Left ventricle myocardium superior (tissue), 1 donor: ENCODE results near the gene VN1R4. TPM values are rescaled to one million over a fixed set of nuclear protein-coding genes. Genes with fewer than 3 reads are reported as not detected.
A peak's percentile ranks its signal among the peaks of the same experiment; 100 is the strongest.
"Not testable (repeated sequence)": the region's sequence is repeated elsewhere in the genome, so short reads cannot be mapped to it uniquely, and the experiment has no call there.

ENCODE experiments used
- ATAC-seq: fragments of 200-7000 bp; cut with Tn5 transposase; one replicate; pipeline ENCODE4 v1.9.1; 2020; ENCODE audit warnings: mild to moderate bottlenecking, moderate library complexity
- DNase-seq: peaks from one replicate; pipeline ENCODE4 v3.0.0-alpha.2; 2020
- intact Hi-C: fragments of 100-400 bp; cut with micrococcal nuclease; formaldehyde crosslinking; loops from one replicate; pipeline ENCODE4 v1.11.0; 2022
- long read RNA-seq: library from polyadenylated mRNA; unstranded; transcript quantifications from one replicate; pipeline ENCODE4 v2.0.0, GENCODE V29; 2021
- total RNA-seq: library from RNA; stranded (reverse); fragmentation: NEBNext Ultra II Directional; extraction: Animal tissue kit (Norgen Biotek cat#: 25700); gene quantifications from one replicate; pipeline ENCODE4 v1.2.1, GENCODE V29; 2021
- donor health status: DM: no; HTN: yes; CAD: no; lungs with severe emphysema.

Gene VN1R4, protein sequence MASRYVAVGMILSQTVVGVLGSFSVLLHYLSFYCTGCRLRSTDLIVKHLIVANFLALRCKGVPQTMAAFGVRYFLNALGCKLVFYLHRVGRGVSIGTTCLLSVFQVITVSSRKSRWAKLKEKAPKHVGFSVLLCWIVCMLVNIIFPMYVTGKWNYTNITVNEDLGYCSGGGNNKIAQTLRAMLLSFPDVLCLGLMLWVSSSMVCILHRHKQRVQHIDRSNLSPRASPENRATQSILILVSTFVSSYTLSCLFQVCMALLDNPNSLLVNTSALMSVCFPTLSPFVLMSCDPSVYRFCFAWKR
- not detected for total RNA-seq
- long read RNA-seq, result 0 reads

DNA sequence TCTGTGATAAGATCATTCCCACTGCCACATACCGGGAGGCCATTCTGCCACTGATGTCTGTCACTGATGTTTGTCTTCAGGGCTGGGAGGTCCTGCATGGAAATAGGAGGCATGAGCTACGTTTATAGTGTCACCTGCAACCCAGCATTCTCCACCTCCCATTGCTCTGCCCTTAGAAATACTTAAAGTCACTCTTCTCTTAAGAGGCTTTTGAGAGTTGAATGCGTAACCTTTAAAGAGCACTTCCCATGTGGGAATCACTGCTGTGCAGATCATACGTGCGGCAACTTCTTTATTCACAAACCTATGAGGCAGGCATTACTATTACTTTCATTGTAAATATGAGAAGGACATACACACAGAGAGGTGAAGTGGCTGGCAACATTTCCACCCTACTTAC lies at the start of gene VN1R4:
Gene VN1R4, minus strand, starts transcription at position 101 of the 400 bp plus-strand sequence. Its CDS starts 58 bp downstream, at position 43.
- intact Hi-C loops, ATAC-seq, DNase-seq: not testable (repeated sequence)

DNA sequence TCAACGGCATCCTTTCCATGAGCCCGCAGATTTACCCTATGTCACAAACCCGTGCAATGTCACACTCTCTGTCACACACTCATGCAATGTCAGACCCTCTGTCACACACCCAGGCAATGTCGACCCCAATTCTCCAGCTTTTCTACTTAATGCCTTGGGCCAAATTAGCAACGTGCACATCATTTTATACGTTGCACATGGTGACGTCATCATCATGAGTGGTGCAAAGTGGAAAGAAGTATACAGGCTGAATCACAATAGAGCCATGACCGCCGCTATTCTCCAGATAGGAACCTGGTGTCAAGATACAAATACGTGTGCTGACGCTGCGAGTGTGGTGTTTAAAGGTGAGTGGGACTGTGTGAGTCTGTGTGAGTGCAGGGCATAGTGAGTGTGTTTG lies 44.4 kb upstream of the VN1R4 start:
- no peak for ATAC-seq
- no peak for DNase-seq
- intact Hi-C loops, result no loop called here

DNA sequence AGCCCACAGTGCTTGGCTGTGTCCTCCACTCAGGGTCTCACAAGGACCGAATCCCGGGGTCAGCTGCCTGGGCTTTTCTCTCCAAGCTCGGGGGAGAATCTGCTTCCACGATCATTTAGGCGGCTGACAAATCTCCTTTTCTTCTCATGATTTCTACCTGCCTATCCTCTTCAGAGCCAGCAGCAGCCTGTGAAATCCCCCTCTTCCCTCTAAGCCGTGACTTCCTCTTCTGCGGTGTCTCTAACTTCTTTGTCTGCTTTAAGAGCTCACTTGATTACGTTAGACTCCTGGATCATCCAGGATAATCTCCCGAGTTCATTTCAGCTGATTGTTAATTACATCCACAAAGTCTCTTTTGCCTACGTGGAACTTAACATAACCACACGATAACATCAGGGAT lies 43.5 kb upstream of the VN1R4 start:
- DNase-seq (no peak), ATAC-seq (no peak)
- intact Hi-C loops, result no loop called here

DNA sequence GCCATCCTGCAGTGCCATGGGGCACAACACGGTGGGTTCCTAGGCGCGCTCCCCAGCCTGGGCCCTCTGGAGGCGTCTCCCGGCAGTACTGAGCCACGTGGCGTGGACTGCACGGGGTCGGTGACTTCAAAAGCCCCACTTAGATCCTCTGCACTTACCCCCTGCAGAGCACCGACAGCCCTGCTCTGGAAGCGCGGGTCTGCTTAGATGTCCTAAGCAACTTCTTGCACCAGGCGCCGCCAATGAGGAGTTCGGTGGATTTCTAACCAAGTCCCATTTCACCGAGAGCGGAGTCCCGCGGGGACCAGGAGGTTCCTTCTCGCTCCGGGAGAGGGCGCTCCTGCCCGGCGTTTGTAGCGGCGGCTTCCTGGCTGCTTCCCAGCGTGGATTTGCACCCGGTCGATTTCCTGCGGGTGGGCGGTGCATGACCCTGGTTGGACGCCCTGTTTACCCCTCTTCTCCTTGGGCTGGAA lies 40.9 kb upstream of the VN1R4 start:
- DNase-seq, result no peak
- intact Hi-C loops, result no loop called here
- ATAC-seq, result no peak

DNA sequence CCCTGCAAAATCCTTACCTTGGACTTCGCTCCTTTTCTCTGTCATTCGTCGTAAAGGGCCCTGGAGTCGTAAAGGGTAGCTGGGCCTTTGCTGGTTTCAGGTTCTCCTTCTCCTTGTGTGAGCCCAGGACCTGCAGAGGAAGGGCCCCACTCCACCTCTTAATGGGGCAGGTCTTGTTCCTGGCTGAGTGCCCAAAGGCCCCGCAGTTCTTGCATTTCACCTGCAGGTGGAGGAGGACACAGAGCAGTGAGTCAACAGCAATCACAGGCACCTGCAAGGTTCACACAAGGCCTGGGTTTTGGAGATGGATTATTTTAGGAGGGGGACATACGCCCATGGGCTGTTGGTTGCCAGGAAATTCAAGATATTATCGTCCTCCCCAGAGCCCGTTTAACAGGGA lies 33.8 kb upstream of the VN1R4 start:
- intact Hi-C loops, ATAC-seq: not testable (repeated sequence)

DNA sequence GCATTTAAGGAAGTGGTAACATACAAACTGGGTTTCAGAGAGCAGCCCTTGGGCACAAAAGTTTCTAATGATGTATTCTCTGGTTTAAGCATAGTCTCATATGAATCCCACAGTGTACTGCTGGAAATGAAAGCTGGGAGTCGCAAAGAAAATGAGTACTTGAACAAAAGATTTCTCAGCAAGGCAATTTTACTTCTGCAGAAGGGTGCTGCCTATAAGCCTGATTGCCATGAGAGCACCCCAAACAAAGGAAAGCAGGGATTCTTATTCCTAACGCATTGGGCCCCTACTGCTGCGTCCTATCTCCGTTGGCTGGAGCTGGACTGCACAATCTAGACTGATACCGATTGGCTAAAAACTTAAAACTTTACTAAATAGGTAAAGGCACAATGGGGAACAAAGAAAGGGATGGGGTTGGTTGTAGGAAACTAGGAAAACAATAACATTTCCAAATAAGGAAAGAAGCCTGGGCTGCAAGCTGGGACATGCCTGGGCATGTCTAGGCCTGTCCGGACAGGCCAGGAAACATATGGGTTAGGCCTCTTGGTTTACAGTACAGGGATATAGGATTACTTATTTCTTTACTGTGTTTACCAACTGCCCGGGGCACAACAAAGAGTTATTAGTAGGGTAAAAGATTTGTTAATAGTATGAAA lies 27.4 kb upstream of the VN1R4 start:
- DNase-seq, result no peak
- no peak for ATAC-seq
- intact Hi-C loops, result no loop called here

More for the DNA sequence above, 33.8 kb upstream of the VN1R4 start:
- DNase-seq, result not testable (repeated sequence)

DNA sequence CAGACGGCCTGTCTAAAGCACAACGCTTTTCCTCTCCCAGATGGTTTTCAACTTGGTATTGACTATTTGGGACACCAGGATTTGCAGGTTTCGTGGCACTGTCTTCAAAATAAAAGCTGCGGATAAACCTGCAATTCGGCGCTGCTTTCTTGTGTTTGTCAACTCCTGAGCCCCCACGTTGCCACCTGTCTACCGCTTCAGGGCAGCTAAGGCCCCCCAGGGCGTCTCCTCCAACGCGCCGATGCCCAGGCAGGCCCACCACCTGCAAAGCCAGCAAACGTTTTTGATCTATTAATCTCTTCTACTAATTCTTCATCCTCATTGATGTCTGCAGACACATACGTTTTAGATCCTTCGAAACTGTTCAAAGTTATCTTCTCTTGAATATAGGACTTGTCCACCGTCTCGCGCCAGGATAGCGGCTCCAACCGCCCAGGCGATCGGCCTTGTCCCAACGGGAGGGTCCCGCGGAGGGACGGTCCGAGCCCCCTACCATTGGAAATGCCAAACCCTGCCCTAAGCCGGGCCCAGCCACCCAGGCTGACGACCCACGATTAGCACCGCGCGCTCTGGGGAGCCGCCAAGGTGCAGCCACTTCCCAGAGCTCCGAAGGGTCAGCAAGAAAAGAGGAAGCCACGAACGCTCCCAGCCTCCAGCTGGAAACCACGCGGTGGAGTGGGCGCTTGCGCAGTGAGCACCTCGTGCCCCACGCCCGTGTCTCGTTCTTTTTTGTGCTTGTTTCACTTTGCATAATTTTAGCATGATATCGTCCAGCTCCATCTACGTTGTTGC lies 23.4 kb upstream of the VN1R4 start:
- intact Hi-C loops, result no loop called here
- no peak for DNase-seq
- no peak for ATAC-seq

DNA sequence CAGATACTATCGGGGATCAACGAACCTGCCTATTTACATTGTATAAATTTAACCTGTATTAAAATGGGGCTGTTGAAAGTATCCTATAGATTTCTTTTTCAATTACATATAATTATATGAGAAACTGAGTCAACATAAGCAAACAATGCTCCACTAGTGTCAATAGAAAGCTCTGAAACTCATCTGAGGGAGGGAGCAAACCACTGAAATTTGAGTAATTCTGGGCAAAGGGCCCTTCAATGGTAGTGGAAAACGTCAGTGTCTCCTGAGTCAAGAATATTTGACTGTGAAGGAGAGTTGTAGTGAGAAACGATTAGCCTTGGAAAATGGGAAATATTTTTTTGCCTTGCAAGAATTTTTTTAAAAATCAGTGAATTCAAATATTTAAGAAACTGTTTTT lies 17.6 kb upstream of the VN1R4 start:
- no peak for ATAC-seq
- DNase-seq, result no peak
- intact Hi-C loops, result no loop called here

DNA sequence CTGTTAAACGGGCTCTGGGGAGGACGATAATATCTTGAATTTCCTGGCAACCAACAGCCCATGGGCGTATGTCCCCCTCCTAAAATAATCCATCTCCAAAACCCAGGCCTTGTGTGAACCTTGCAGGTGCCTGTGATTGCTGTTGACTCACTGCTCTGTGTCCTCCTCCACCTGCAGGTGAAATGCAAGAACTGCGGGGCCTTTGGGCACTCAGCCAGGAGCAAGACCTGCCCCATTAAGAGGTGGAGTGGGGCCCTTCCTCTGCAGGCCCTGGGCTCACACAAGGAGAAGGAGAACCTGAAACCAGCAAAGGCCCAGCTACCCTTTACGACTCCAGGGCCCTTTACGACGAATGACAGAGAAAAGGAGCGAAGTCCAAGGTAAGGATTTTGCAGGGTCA lies 14.4 kb upstream of the VN1R4 start:
- ATAC-seq, intact Hi-C loops, DNase-seq: not testable (repeated sequence)

DNA sequence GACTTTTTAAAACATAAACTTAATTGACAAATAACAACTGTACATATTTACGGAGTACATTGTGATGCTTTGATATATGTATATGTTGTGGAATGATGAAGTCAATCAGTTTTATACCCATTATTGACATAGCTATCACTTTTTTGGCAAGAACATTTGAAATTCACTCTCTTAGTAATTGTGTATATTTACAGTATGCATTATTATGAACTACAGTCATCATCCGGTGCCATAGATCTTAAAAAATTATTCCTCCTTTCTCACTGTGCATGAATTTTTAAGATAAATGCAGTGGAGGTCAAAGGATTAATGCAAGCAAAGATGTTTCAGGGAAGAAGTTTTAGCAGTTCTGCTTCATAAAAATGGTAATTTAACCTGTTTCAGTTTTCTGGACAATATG lies 8.0 kb upstream of the VN1R4 start:
- intact Hi-C loops, result no loop called here
- no peak for ATAC-seq
- no peak for DNase-seq

DNA sequence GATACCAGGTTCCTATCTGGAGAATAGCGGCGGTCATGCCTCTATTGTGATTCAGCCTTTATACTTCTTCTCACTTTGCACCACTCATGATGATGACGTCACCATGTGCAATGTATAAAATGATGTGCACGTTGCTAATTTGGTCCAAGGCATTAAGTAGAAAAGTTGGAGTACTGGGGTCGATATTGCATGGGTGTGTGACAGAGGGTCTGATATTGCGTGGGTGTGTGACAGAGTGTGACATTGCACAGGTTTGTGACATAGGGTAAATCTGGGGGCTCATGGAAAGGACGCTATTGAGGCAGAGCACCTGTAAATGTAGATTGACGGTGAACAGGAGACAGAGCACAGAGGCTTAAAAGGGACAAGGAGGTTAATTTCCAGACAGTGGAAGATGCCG lies 4.5 kb upstream of the VN1R4 start:
- ATAC-seq (no peak), DNase-seq (no peak)
- intact Hi-C loops, result no loop called here

DNA sequence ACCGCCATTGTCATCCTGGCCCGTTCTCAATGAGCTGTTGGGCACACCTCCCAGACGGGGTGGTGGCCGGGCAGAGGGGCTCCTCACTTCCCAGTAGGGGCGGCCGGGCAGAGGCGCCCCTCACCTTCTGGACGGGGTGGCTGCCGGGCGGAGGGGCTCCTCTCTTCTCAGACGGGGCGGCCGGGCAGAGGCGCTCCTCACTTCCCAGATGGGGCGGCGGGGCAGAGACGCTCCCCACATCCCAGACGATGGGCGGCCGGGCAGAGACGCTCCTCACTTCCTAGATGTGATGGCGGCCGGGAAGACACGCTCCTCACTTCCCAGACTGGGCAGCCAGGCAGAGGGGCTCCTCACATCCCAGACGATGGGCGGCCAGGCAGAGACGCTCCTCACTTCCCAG lies 2.3 kb upstream of the VN1R4 start:
- DNase-seq, intact Hi-C loops, ATAC-seq: not testable (repeated sequence)

DNA sequence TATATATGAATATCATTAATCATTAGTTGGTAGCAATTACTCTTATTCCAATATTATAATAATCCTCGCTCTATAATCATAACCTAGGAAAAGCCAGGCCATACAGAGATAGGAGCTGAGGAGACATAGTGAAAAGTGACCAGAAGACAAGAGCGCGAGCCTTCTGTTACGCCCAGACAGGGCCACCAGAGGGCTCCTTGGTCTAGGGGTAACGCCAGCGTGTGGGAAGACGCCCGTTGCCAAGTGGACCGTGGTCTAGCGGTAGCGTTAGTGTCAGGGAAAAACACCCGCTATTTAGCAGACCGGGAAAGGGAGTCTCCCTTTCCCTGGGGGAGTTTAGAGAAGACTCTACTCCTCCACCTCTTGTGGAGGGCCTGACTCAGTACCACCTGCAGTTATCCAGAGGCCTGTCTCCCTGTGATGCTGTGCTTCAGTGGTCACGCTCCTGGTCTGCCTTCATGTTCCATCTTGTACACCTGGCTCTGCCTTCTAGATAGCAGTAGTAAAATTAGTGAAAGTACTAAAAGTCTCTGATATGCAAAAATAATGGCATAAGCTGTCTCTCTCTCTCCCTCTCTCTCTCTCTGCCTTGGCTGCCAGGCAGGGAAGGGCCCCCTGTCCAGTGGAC lies 9.7 kb downstream of the VN1R4 start, which contains the start of gene VN1R2:
Gene VN1R2, plus strand, starts transcription at position 578 of the 628 bp plus-strand sequence. CDS start 84 bp downstream, outside the sequence.
- intact Hi-C loops, ATAC-seq, DNase-seq: not testable (repeated sequence)

DNA sequence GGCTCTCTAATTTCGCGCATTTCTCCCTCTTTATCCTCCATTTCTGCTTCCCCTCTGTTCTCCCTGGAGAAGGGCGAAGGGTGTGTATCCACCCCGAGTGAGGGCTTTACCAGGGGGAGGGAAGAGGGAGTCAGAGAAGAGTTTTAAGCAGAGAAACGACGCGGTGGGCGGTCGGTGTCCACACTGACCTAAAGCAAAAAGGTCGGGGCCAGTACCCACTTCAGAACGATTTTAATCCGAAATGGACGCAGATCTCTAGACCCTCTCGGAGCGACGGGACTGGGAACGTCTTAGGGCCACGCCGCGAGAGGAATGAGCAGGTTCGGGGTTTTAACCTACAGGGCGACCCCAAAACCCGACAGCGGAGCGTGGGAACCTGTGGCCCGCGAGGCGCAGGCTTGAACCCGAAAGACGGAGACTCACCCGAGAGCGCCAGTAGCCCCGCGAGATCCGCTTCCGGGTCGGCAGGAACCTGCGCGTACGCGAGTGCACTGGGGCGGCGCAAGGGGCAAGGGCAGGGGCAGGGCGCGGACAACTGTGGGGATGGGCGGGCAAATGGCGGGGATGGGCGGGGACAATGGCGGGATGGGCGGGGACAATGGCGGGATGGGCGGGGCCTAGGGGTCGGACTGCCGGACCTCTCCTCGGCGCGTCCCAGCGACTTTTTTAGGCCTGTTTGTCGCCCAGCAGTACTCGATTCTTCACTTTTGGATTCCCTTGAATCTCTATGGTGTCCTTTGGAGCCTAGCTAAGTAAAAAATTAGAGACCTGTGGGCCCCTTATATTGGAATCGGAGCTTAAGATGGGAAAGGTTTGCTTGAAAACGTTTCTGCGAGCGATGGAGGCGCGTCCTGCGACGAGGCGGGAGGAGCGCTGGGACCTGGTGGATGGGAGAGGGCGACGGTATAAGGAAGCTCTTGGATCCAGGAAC lies 12.8 kb downstream of the VN1R4 start, which contains the start of gene ZNF677:
Gene ZNF677, minus strand, starts transcription at position 463 of the 931 bp plus-strand sequence. CDS start 3,323 bp downstream, outside the sequence.
- ATAC-seq, result peak; percentile 100
- DNase-seq, result peak; percentile 96
- intact Hi-C loops, result no loop called here

DNA sequence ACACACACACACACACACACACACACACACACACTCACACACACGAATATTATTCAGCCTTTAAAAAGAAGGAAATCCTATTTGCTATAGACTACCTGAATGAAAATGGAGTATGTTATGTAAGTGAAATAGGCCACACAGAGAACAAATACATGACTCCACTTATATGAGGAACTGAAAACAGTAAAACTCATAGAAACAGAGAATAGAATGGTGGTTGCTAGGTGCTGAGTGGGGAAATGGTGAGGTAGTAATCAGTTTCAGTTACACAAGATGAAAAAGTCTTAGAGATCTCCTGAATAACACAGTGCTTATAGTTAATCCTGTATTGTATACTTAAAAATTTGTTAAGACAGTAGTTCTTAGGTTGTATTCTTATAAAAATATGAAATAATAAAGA lies 21.0 kb downstream of the VN1R4 start:
- DNase-seq (no peak), ATAC-seq (no peak)
- intact Hi-C loops, result no loop called here

DNA sequence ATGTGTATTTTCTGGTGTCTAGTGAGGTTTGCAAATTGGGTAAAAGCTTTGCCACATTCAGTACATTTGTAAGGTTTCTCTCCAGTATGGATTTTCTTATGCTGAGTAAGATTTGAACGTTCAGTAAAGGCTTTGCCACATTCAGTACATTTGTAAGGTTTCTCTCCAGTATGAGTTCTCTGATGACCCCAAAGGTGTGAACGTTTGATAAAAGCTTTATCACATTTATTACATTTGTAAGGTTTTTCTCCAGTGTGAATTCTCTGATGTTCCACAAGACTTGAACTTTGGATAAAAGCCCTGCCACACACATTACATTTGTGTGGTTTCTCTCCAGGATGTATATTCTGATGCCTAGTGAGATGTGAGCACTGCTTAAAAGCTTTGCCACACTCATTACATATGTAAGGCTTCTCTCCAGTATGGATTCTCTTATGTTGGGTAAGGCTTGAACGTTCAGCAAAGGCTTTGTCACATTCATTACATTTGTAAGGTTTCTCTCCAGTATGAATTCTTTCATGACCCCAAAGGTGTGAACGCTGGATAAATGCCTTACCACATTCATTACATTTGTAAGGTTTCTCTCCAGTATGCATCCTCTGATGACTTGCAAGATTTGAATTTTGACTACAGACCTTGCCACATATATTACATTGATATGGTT lies 30.3 kb downstream of the VN1R4 start:
- no peak for ATAC-seq
- no peak for DNase-seq
- intact Hi-C loops, result no loop called here

DNA sequence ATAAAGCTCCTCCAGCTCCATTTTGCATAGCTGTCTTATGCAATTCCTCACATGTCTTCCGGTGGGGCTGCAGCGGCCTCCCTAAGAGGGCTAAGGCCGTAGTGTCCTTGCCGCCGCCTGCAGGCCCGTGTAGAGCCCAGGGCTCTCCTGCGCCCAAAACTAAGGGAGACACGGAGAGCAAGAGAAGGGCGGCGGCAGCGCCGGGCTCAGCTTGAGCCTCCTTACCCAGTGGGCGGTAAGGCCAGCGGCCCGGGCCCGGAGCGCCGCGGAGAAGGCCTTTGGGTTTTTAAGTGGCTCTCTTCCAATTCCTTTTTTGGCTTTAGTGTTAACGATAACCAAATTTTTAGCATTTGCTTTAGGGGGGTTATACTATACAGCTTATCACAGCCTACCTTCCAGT lies 42.9 kb downstream of the VN1R4 start:
- ATAC-seq (no peak), DNase-seq (no peak)
- intact Hi-C loops, result no loop called here

DNA sequence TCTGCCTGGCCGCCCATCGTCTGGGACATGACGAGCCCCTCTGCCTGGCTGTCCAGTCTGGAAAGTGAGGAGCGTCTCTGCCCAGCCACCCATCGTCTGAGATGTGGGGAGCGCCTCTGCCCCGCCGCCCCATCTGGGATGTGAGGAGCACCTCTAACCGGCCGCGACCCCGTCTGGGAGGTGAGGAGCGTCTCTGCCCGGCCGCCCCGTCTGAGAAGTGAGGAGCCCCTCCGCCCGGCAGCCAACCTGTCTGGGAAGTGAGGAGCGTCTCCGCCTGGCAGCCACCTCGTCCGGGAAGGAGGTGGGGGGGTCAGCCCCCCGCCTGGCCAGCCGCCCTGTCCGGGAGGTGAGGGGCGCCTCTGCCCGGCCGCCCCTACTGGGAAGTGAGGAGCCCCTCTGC lies 44.8 kb downstream of the VN1R4 start:
- intact Hi-C loops, ATAC-seq, DNase-seq: not testable (repeated sequence)
